ENCODE results near the gene SERGEF.

The SERGEF gene

GRCh38 chr11:17812091-17812864, 200.6 kb downstream of the SERGEF start:
- no peak for DNase-seq (ENCODE audit: low spot score)

GRCh38 chr11:17811352-17811751, 201.5 kb downstream of the SERGEF start:
- DNase-seq (ENCODE audit: low spot score): no peak

GRCh38 chr11:17810746-17811145, 202.1 kb downstream of the SERGEF start:
- DNase-seq (ENCODE audit: low spot score): no peak

GRCh38 chr11:17810041-17810440, 202.8 kb downstream of the SERGEF start:
- no peak for DNase-seq (ENCODE audit: low spot score)

GRCh38 chr11:17807034-17807433, 205.8 kb downstream of the SERGEF start:
- no peak for DNase-seq (ENCODE audit: low spot score)

- no peak for DNase-seq (ENCODE audit: low spot score)
Measured at GRCh38 chr11:17805873-17806272, 207.0 kb downstream of the SERGEF start.

GRCh38 chr11:17805043-17805442, 207.8 kb downstream of the SERGEF start:
- no peak for DNase-seq (ENCODE audit: low spot score)

- DNase-seq (ENCODE audit: low spot score): no peak
Measured at GRCh38 chr11:17803754-17804334, 209.0 kb downstream of the SERGEF start.

GRCh38 chr11:17802491-17802890, 210.4 kb downstream of the SERGEF start:
- no peak for DNase-seq (ENCODE audit: low spot score)

- no peak for DNase-seq (ENCODE audit: low spot score)
Measured at GRCh38 chr11:17801166-17801565, 211.7 kb downstream of the SERGEF start.

GRCh38 chr11:17799147-17799546, 213.7 kb downstream of the SERGEF start:
- no peak for DNase-seq (ENCODE audit: low spot score)

- DNase-seq (ENCODE audit: low spot score): no peak
Measured at GRCh38 chr11:17798716-17799115, 214.1 kb downstream of the SERGEF start.

GRCh38 chr11:17798253-17798652, 214.6 kb downstream of the SERGEF start:
- no peak for DNase-seq (ENCODE audit: low spot score)

GRCh38 chr11:17796154-17796553, 216.7 kb downstream of the SERGEF start:
- DNase-seq (ENCODE audit: low spot score): no peak

GRCh38 chr11:17794981-17795380, 217.9 kb downstream of the SERGEF start:
- no peak for DNase-seq (ENCODE audit: low spot score)

- no peak for DNase-seq (ENCODE audit: low spot score)
Measured at GRCh38 chr11:17793642-17794170, 219.1 kb downstream of the SERGEF start.

GRCh38 chr11:17792161-17792560, 220.7 kb downstream of the SERGEF start:
- no peak for DNase-seq (ENCODE audit: low spot score)

- DNase-seq (ENCODE audit: low spot score): no peak
Measured at GRCh38 chr11:17791144-17791543, 221.7 kb downstream of the SERGEF start.

- DNase-seq (ENCODE audit: low spot score): no peak
Measured at GRCh38 chr11:17790453-17790852, 222.4 kb downstream of the SERGEF start.

- no peak for DNase-seq (ENCODE audit: low spot score)
Measured at GRCh38 chr11:17788084-17788483, 224.8 kb downstream of the SERGEF start.

GRCh38 chr11:17786824-17787525, 225.9 kb downstream of the SERGEF start:
- peak; percentile 57 for DNase-seq (ENCODE audit: low spot score)

GRCh38 chr11:17783878-17784277, 229.0 kb downstream of the SERGEF start:
- no peak for DNase-seq (ENCODE audit: low spot score)
